Nephron (organoid): ENCODE results near the gene RAPGEF6.

ENCODE experiments used
- H3K27ac Mint-ChIP-seq, 3 experiments: 2 replicates each; pipeline ENCODE4 v1.8.0; 2020; ENCODE audit warnings: mixed read lengths in 3 of 3, mild to moderate bottlenecking in 2 of 3, moderate library complexity in 1 of 3
- H3K27me3 Mint-ChIP-seq: 2 replicates; pipeline ENCODE4 v1.8.0; 2021; ENCODE audit warnings: low read depth, mild to moderate bottlenecking, moderate library complexity, mixed read lengths
- H3K36me3 Mint-ChIP-seq: 2 replicates; pipeline ENCODE4 v1.8.0; 2020; ENCODE audit warnings: low read depth, mixed read lengths
- H3K4me1 Mint-ChIP-seq: 2 replicates; pipeline ENCODE4 v1.8.0; 2020; ENCODE audit warnings: mixed read lengths
- H3K4me3 Mint-ChIP-seq, 3 experiments: 2 replicates each; pipeline ENCODE4 v1.8.0; 2020; ENCODE audit warnings: mild to moderate bottlenecking in 3 of 3, mixed read lengths in 3 of 3, moderate library complexity in 2 of 3
- H3K9me3 Mint-ChIP-seq: 2 replicates; pipeline ENCODE4 v1.8.0; 2020; ENCODE audit warnings: mixed read lengths
- CTCF ChIP-seq, 3 experiments: fragments of 200-600 bp; sonication (generic); IDR thresholded peaks; one replicate each; pipeline ENCODE4 v1.5.0; 2021; ENCODE audit warnings: antibody characterized with exemption in 3 of 3; ENCODE audit not compliant: unreplicated experiment in 3 of 3

Gene RAPGEF6

GRCh38 chr5:131530706-131531331 is 104.2 kb downstream of the RAPGEF6 start:
- Mint-ChIP-seq H3K36me3 (no peaks in the 10 kb centered on the region), H3K9me3 (no peaks in the 10 kb centered on the region), H3K27ac (no peak overlapping the region), H3K4me3 (peak overlapping the region in 1 of 3 experiments; percentile 20), H3K4me1 (peaks cover 12% of the 10 kb centered on the region), H3K27me3 (no peaks in the 10 kb centered on the region)
- no peak for TF ChIP-seq CTCF (IDR thresholded peaks at IDR 0.05; ENCODE audit: unreplicated experiment in 3 of 3)

GRCh38 chr5:131528682-131529081 is 106.3 kb downstream of the RAPGEF6 start:
- Mint-ChIP-seq H3K36me3 (no peaks in the 10 kb centered on the region), H3K27ac (peak overlapping the region in 2 of 3 experiments; percentile 8 to 14), H3K4me1 (peaks cover 18% of the 10 kb centered on the region), H3K9me3 (no peaks in the 10 kb centered on the region), H3K27me3 (no peaks in the 10 kb centered on the region), H3K4me3 (no peak overlapping the region)
- TF ChIP-seq CTCF (IDR thresholded peaks at IDR 0.05; ENCODE audit: unreplicated experiment in 3 of 3) = no peak

- no peak for TF ChIP-seq CTCF (IDR thresholded peaks at IDR 0.05; ENCODE audit: unreplicated experiment in 3 of 3)
- no peaks in the 10 kb centered on the region for H3K27me3 Mint-ChIP-seq
Observed at GRCh38 chr5:131525805-131526204, 109.2 kb downstream of the RAPGEF6 start.

DNA sequence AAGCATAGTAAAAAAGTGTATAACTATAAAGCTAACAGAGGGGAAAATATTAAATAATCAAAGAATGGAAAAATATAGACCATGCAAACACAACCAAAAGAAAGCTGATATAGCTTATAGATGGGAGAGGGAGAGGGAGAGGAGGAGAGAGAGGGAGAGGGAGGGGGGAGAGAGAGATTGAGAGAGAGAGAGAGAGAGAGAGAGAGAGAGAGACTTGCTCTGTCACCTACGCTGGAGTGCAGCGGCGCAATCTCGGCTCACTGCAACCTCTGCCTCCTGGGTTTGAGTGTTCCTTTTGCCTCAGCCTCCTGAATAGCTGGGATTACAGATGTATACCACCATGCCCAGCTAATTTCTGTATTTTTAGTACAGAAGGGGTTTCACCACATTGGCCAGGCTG is 110.6 kb downstream of the RAPGEF6 start:
- H3K36me3 Mint-ChIP-seq = peaks cover 14% of the 10 kb centered on the region
- no peaks in the 10 kb centered on the region for H3K9me3 Mint-ChIP-seq
- no peak overlapping the region for H3K4me3 Mint-ChIP-seq
- H3K27ac Mint-ChIP-seq = peak overlapping the region in 1 of 3 experiments; percentile 68
- no peaks in the 10 kb centered on the region for H3K27me3 Mint-ChIP-seq
- H3K4me1 Mint-ChIP-seq = peaks cover 23% of the 10 kb centered on the region
- TF ChIP-seq CTCF (IDR thresholded peaks at IDR 0.05; ENCODE audit: unreplicated experiment in 3 of 3) = no peak

More at GRCh38 chr5:131525805-131526204, 109.2 kb downstream of the RAPGEF6 start:
- no peak overlapping the region for H3K27ac Mint-ChIP-seq
- peaks cover 5% of the 10 kb centered on the region for H3K36me3 Mint-ChIP-seq
- H3K9me3 Mint-ChIP-seq = no peaks in the 10 kb centered on the region
- peaks cover 23% of the 10 kb centered on the region for H3K4me1 Mint-ChIP-seq
- no peak overlapping the region for H3K4me3 Mint-ChIP-seq

GRCh38 chr5:131523500-131524185 is 111.4 kb downstream of the RAPGEF6 start:
- H3K9me3 Mint-ChIP-seq = no peaks in the 10 kb centered on the region
- no peaks in the 10 kb centered on the region for H3K27me3 Mint-ChIP-seq
- no peak for TF ChIP-seq CTCF (IDR thresholded peaks at IDR 0.05; ENCODE audit: unreplicated experiment in 3 of 3)
- H3K36me3 Mint-ChIP-seq = peaks cover 16% of the 10 kb centered on the region
- peak overlapping the region in 1 of 3 experiments; percentile 68 for H3K27ac Mint-ChIP-seq
- no peak overlapping the region for H3K4me3 Mint-ChIP-seq
- peaks cover 20% of the 10 kb centered on the region for H3K4me1 Mint-ChIP-seq
